Uterus (tissue), 4 donors: ENCODE measurements around the gene PDCL3. TPM values are rescaled to one million over a fixed set of nuclear protein-coding genes. Genes with fewer than 3 reads are reported as not detected.

Source experiments
- DNase-seq, 2 donors: peaks; one replicate each; pipeline ENCODE4 v3.0.0-alpha.2; 2019 to 2020
- H3K27ac ChIP-seq, 2 donors: fragments of 200-600 bp; sonication (generic); 1 replicate in 1 of 2; 2 replicates in 1 of 2; pipeline ENCODE4 v1.5.1; 2016 to 2018
- H3K27me3 ChIP-seq, 2 donors: fragments of 200-600 bp; sonication (generic); one replicate each; pipeline ENCODE4 v1.5.1; 2018 to 2019; ENCODE audit warnings: control low read depth in 1 of 2
- H3K36me3 ChIP-seq, 2 donors: fragments of 200-600 bp; sonication (generic); one replicate each; pipeline ENCODE4 v1.5.1; 2019; ENCODE audit warnings: control low read depth in 1 of 2
- H3K4me1 ChIP-seq, 2 donors: fragments of 200-600 bp; sonication (generic); one replicate each; pipeline ENCODE4 v1.5.1; 2018 to 2019; ENCODE audit warnings: control low read depth in 1 of 2
- H3K4me3 ChIP-seq, 2 donors: fragments of 200-600 bp; sonication (generic); 1 replicate in 1 of 2; 2 replicates in 1 of 2; pipeline ENCODE4 v1.5.1; 2018 to 2019; ENCODE audit warnings: mild to moderate bottlenecking in 1 of 2
- H3K9me3 ChIP-seq, 2 donors: fragments of 200-600 bp; sonication (generic); one replicate each; pipeline ENCODE4 v1.5.1; 2019; ENCODE audit warnings: control low read depth in 1 of 2
- POLR2A ChIP-seq, 2 donors: fragments of 450-650 bp; IDR thresholded peaks; one replicate each; pipeline ENCODE4 v1.6.1; 2016; ENCODE audit warnings: antibody characterized with exemption in 2 of 2, mild to moderate bottlenecking in 1 of 2, moderate library complexity in 1 of 2
- intact Hi-C: fragments of 100-400 bp; cut with DNase I; formaldehyde crosslinking; loops from one replicate; pipeline ENCODE4 v1.15.1; 2023; ENCODE audit warnings: low total_unique reads
- total RNA-seq, 4 donors: library from RNA; depleted of rRNA in 3 of 4; stranded (reverse); fragments of >200 nt in 3 of 4; gene quantifications; one replicate each; pipeline versions ENCODE4 v1.1.0 to v1.2.4, GENCODE V29; 2014 to 2023
- TF ChIP-seq, protein P1 (sequence below), 4 experiments: fragments of 200-600 bp in 2 of 4; fragments of 450-650 bp in 2 of 4; sonication (generic) in 2 of 4; IDR thresholded peaks; one replicate each; pipeline ENCODE4 v1.5.1; 2016 to 2019; ENCODE audit warnings: antibody characterized with exemption in 4 of 4, mild to moderate bottlenecking in 2 of 4, moderate library complexity in 1 of 4
- donor health status: DM: yes; HTN: yes; CAD: no.

Gene PDCL3
- total RNA-seq, 4 donors from 2014 or later = 3.8 to 24.1 (median 14.9) TPM

DNA sequence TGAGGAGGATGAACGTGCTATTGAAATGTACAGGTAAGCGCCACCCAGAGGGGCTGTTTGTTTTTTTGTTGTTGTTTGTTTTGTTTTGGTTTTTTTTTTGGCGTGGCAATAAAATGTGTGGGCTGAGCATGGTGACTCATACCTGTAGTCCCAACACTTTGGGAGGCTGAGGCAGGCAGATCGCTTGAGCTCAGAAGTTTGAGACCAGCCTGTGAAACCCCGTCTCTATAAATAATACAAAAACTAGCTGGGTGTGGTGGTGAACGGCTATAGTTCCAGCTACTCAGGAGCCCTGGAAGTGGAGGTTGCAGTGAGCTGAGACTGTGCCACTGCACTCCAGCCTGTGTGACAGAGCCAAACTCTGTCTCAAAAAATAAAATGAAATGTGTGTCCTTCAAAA is 6.2 kb downstream of the PDCL3 start:
- Histone ChIP-seq H3K4me1 (no peaks in the 10 kb centered on the region), H3K4me3 (no peak overlapping the region), H3K36me3 (no peaks in the 10 kb centered on the region), H3K9me3 (no peaks in the 10 kb centered on the region), H3K27ac (no peak overlapping the region), H3K27me3 (no peaks in the 10 kb centered on the region)
- no peak for DNase-seq
- no peak for TF ChIP-seq POLR2A (IDR thresholded peaks at IDR 0.05)
- intact Hi-C loops = no loop called here

DNA sequence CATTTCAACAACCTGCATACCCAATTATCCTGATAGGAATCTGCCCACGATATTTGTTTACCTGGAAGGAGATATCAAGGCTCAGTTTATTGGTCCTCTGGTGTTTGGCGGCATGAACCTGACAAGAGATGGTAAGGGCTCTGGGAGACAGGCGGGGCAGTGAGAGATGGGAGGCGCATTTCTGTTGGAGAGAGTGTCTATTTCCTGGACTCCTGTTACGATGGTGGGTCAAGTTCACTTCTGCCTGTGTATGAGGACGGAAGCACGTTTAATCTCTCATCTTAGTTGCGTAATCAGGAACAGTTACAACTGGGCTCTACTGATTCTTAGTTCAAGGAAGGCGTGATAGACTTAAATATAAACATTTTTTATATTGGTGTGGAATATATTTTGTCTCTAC is 8.9 kb downstream of the PDCL3 start:
- Histone ChIP-seq H3K4me1 (no peaks in the 10 kb centered on the region), H3K27ac (no peak overlapping the region), H3K9me3 (no peaks in the 10 kb centered on the region), H3K27me3 (no peaks in the 10 kb centered on the region), H3K36me3 (no peaks in the 10 kb centered on the region), H3K4me3 (no peak overlapping the region)
- intact Hi-C loops = no loop called here
- TF ChIP-seq, protein P1, sequence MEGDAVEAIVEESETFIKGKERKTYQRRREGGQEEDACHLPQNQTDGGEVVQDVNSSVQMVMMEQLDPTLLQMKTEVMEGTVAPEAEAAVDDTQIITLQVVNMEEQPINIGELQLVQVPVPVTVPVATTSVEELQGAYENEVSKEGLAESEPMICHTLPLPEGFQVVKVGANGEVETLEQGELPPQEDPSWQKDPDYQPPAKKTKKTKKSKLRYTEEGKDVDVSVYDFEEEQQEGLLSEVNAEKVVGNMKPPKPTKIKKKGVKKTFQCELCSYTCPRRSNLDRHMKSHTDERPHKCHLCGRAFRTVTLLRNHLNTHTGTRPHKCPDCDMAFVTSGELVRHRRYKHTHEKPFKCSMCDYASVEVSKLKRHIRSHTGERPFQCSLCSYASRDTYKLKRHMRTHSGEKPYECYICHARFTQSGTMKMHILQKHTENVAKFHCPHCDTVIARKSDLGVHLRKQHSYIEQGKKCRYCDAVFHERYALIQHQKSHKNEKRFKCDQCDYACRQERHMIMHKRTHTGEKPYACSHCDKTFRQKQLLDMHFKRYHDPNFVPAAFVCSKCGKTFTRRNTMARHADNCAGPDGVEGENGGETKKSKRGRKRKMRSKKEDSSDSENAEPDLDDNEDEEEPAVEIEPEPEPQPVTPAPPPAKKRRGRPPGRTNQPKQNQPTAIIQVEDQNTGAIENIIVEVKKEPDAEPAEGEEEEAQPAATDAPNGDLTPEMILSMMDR (IDR thresholded peaks at IDR 0.05) = no peak
- no peak for TF ChIP-seq POLR2A (IDR thresholded peaks at IDR 0.05)
- no peak for DNase-seq

DNA sequence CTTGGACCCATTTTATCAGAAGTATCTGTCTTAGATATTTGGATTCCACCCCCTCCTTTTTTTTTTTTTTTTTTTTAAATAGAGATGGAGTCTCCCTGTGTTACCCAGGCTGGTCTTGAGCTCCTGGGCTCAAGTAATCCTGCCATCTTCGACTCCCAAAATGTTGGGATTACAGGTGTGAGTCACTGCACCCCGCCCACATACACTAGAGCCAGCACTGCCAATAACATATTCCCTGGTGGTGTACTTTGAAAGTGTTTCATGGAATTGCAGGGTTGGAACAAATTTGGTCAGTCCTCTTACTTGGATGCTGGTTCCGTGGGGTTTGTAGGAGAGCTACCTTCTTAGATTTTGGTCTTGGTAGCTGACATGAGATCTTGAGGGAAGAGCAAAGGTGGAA is 15.0 kb downstream of the PDCL3 start:
- Histone ChIP-seq H3K4me1 (no peaks in the 10 kb centered on the region), H3K36me3 (no peaks in the 10 kb centered on the region)
- no peak for TF ChIP-seq POLR2A (IDR thresholded peaks at IDR 0.05)
- TF ChIP-seq, protein P1 (IDR thresholded peaks at IDR 0.05) = no peak

DNA sequence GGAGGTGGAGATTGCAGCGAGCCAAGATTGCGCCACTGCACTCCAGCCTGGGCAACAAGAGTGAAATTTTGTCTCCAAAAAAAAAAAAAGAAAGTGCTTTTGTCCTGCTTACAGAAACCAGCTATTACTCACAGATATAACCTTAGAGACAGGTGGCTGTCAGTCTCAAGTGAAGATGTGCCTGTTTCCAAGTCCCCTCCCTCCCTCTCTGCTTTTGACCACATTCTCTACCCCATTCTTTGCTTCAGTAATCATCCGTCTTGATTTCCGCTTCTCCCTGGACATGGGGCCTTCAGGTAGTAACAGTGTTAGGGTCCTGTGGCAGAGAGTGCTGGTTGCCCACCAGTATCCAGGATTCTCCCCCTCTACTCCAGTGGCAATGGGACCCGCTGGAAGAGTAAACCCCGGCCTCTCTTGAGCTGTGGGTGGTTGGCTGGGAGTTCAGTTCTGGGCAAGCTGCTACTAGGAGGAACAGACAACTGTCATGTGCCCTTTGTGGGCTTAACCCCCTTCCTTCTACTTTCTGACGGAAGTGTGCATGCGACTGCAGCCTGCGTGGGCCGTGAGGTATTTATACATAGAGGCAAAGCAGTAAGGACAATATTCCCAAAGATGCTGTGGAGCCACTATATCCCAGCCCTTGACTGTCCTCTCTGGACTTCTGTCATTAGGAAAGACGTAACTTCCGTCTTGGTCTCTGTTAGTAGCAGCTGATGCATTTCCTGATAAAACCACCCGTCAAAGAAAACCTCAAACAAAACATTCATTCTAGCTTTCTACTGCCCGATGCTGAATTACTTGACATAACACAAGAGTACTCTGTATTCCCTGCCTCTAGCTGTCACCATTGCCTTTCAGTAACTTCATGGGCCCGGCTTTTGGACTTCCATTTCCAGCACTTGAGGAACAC is 17.8 kb downstream of the PDCL3 start:
- intact Hi-C loops = no loop called here
- Histone ChIP-seq H3K27me3 (no peaks in the 10 kb centered on the region), H3K27ac (no peak overlapping the region), H3K4me3 (no peak overlapping the region), H3K9me3 (no peaks in the 10 kb centered on the region), H3K36me3 (no peaks in the 10 kb centered on the region), H3K4me1 (no peaks in the 10 kb centered on the region)
- DNase-seq = no peak
- TF ChIP-seq POLR2A (IDR thresholded peaks at IDR 0.05) = no peak
- TF ChIP-seq, protein P1 (IDR thresholded peaks at IDR 0.05) = no peak

More for the DNA sequence above, 15.0 kb downstream of the PDCL3 start:
- Histone ChIP-seq H3K27ac (no peak overlapping the region), H3K9me3 (no peaks in the 10 kb centered on the region), H3K4me3 (no peak overlapping the region), H3K27me3 (no peaks in the 10 kb centered on the region)
- intact Hi-C loops = no loop called here
- DNase-seq = no peak

DNA sequence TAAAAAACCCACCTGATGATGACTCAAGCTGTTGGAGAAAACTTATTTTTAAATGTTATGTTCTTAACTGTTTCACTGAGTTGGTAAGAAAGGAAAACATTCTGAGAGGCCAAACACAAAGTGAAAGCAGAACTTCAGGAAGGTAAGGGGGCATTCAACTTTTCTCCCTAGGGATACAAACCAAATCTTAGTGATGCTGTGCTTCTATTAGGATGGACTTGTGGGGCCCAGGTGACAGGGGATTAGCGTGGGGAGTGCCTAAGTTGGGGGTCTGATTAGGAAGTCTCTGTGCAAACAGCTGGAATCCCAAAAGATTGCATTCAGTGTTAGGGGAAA is 18.5 kb downstream of the PDCL3 start:
- no peaks in the 10 kb centered on the region for H3K4me1 ChIP-seq
- TF ChIP-seq POLR2A (IDR thresholded peaks at IDR 0.05) = no peak
- TF ChIP-seq, protein P1 (IDR thresholded peaks at IDR 0.05) = no peak
- H3K9me3 ChIP-seq = no peaks in the 10 kb centered on the region
- no peak for DNase-seq
- H3K36me3 ChIP-seq = no peaks in the 10 kb centered on the region
- intact Hi-C loops = no loop called here
- H3K27ac ChIP-seq = no peak overlapping the region
- no peaks in the 10 kb centered on the region for H3K27me3 ChIP-seq
- no peak overlapping the region for H3K4me3 ChIP-seq
